Panc1 (cell line): Measurements from ENCODE around the gene HP. TPM values are rescaled to one million over a fixed set of nuclear protein-coding genes. Genes with fewer than 3 reads are reported as not detected.

Source experiments
- ATAC-seq: fragments of 200-7000 bp; cut with Tn5 transposase; 2 replicates; pipeline ENCODE4 v1.9.1; 2020; ENCODE audit warnings: mild to moderate bottlenecking, moderate library complexity
- BruUV-seq: library from RNA; stranded (reverse); fragments of 400-500 nt; replicated peaks from 2 replicates; lab custom pipeline; 2021; lab: Mats Ljungman, UMichigan
- CTCF ChIA-PET: fragments of 300-600 bp; sonication (Branson Sonifier 250); formaldehyde crosslinking; loops from one replicate; lab custom pipeline; 2022; ENCODE audit warnings: antibody characterized with exemption; lab: Charles Lee
- POLR2A ChIA-PET: fragments of 300-600 bp; sonication (Branson Sonifier 250); formaldehyde crosslinking; loops from one replicate; lab custom pipeline; 2022; ENCODE audit warnings: antibody characterized with exemption; lab: Charles Lee
- DNase-seq: peaks from one replicate; pipeline ENCODE4 v3.0.0-alpha.2; 2010; ENCODE audit warnings: low read depth, low spot score
- H3K27ac ChIP-seq: 2 replicates; pipeline ENCODE4 v1.5.1; 2011; ENCODE audit warnings: mild to moderate bottlenecking, low read length, inconsistent platforms
- H3K27me3 ChIP-seq: fragments of 200-500 bp; sonication (Bioruptor generic); 2 replicates; pipeline ENCODE4 v1.6.0; 2014; ENCODE audit warnings: low read length, inconsistent platforms; ENCODE audit not compliant: control insufficient read depth, insufficient read depth
- H3K36me3 ChIP-seq: fragments of 200-500 bp; sonication (Bioruptor generic); 2 replicates; pipeline ENCODE4 v1.5.1; 2014; ENCODE audit warnings: inconsistent platforms, mild to moderate bottlenecking, low read length, moderate library complexity; ENCODE audit not compliant: control insufficient read depth, insufficient read depth
- H3K4me1 ChIP-seq: 2 replicates; pipeline ENCODE4 v1.5.1; 2011; ENCODE audit warnings: inconsistent platforms, mild to moderate bottlenecking, low read length, moderate library complexity; ENCODE audit not compliant: control insufficient read depth, insufficient read depth
- H3K4me3 ChIP-seq, 2 experiments: 2 replicates each; pipeline ENCODE4 v1.5.1; 2011 to 2012; ENCODE audit warnings: low read depth in 2 of 2, low read length in 2 of 2, mild to moderate bottlenecking in 2 of 2, inconsistent platforms in 1 of 2, moderate library complexity in 1 of 2
- H3K9me3 ChIP-seq: fragments of 200-500 bp; sonication (Bioruptor generic); 2 replicates; pipeline ENCODE4 v1.5.1; 2014; ENCODE audit warnings: low read depth, mild to moderate bottlenecking, inconsistent platforms, low read length, moderate library complexity; ENCODE audit not compliant: control insufficient read depth, insufficient read depth
- POLR2AphosphoS5 ChIP-seq: IDR thresholded peaks from 2 replicates; pipeline ENCODE4 v1.6.1; 2012; ENCODE audit warnings: mild to moderate bottlenecking, low read depth, low read length, moderate library complexity
- SIN3A ChIP-seq: IDR thresholded peaks from 2 replicates; pipeline ENCODE4 v1.6.1; 2012; ENCODE audit warnings: low read depth, mild to moderate bottlenecking, low read length, moderate library complexity, borderline replicate concordance; ENCODE audit not compliant: insufficient read depth
- TCF7L2 ChIP-seq: IDR thresholded peaks from 2 replicates; pipeline ENCODE4 v1.6.1; 2011; ENCODE audit warnings: mild to moderate bottlenecking, low read depth, low read length, inconsistent platforms
- in situ Hi-C: cut with HindIII; loops from 2 replicates; pipeline ENCODE4 v1.10.0; 2016; ENCODE audit warnings: low sequenced_read_pairs, low pct_unique_long_range_greater_than_20kb
- intact Hi-C: fragments of 100-400 bp; cut with micrococcal nuclease; formaldehyde crosslinking; loops from one replicate; pipeline ENCODE4 v1.10.0; 2022; ENCODE audit not compliant: unreplicated experiment
- total RNA-seq: library from RNA; stranded (reverse); gene quantifications from one replicate; pipeline ENCODE4 v1.2.1, GENCODE V29; 2021; ENCODE audit not compliant: unreplicated experiment
- TF ChIP-seq, protein P1 (sequence below): fragments of 450-650 bp; IDR thresholded peaks from 2 replicates; pipeline ENCODE4 v1.5.1; 2017; ENCODE audit warnings: mild to moderate bottlenecking
- TF ChIP-seq, protein P2 (sequence below), 2 experiments: IDR thresholded peaks; 2 replicates each; pipeline ENCODE4 v1.6.1; 2011 to 2012; ENCODE audit warnings: low read depth in 2 of 2, control low read depth in 1 of 2, low read length in 1 of 2, mild to moderate bottlenecking in 1 of 2, moderate library complexity in 1 of 2; ENCODE audit not compliant: insufficient read depth in 1 of 2

Gene HP
- total RNA-seq, 1 experiment from 2014 or later = 7.0 TPM

DNA sequence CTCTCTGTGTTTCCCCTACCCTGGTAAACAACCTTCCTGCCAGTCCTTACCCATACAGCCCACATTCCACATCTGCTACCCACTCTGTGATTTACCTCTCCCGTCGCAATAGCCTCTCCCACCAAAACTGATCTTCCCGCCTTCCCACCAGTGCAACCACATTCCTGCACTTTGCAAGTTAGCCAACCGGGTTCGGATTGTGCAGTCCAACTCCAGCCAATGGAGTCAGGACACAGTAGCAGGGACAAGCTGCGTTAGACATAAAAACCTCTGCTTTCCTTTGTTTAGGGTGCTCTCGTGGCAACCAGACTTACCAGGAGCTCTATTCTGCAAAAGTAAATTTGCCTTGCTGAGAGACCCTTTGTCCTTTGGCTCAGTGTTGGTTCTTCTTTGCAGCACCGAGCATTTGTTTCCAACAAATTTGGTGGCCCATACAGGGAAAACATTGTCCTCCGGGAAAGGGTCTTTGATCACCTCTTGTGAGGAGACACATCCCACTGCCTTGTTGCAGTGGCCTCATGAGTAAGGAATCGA lies 10.1 kb downstream of the HP start:
- Histone ChIP-seq H3K4me1 (no peaks in the 10 kb centered on the region), H3K27ac (no peak overlapping the region), H3K9me3 (no peaks in the 10 kb centered on the region), H3K27me3 (no peaks in the 10 kb centered on the region), H3K36me3 (no peaks in the 10 kb centered on the region), H3K4me3 (no peak overlapping the region)
- ATAC-seq = no peak
- BruUV-seq = no TSS peak
- no peak for TF ChIP-seq SIN3A
- TF ChIP-seq POLR2AphosphoS5 = no peak
- TF ChIP-seq, protein P1, sequence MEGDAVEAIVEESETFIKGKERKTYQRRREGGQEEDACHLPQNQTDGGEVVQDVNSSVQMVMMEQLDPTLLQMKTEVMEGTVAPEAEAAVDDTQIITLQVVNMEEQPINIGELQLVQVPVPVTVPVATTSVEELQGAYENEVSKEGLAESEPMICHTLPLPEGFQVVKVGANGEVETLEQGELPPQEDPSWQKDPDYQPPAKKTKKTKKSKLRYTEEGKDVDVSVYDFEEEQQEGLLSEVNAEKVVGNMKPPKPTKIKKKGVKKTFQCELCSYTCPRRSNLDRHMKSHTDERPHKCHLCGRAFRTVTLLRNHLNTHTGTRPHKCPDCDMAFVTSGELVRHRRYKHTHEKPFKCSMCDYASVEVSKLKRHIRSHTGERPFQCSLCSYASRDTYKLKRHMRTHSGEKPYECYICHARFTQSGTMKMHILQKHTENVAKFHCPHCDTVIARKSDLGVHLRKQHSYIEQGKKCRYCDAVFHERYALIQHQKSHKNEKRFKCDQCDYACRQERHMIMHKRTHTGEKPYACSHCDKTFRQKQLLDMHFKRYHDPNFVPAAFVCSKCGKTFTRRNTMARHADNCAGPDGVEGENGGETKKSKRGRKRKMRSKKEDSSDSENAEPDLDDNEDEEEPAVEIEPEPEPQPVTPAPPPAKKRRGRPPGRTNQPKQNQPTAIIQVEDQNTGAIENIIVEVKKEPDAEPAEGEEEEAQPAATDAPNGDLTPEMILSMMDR = no peak
- TF ChIP-seq, protein P2, sequence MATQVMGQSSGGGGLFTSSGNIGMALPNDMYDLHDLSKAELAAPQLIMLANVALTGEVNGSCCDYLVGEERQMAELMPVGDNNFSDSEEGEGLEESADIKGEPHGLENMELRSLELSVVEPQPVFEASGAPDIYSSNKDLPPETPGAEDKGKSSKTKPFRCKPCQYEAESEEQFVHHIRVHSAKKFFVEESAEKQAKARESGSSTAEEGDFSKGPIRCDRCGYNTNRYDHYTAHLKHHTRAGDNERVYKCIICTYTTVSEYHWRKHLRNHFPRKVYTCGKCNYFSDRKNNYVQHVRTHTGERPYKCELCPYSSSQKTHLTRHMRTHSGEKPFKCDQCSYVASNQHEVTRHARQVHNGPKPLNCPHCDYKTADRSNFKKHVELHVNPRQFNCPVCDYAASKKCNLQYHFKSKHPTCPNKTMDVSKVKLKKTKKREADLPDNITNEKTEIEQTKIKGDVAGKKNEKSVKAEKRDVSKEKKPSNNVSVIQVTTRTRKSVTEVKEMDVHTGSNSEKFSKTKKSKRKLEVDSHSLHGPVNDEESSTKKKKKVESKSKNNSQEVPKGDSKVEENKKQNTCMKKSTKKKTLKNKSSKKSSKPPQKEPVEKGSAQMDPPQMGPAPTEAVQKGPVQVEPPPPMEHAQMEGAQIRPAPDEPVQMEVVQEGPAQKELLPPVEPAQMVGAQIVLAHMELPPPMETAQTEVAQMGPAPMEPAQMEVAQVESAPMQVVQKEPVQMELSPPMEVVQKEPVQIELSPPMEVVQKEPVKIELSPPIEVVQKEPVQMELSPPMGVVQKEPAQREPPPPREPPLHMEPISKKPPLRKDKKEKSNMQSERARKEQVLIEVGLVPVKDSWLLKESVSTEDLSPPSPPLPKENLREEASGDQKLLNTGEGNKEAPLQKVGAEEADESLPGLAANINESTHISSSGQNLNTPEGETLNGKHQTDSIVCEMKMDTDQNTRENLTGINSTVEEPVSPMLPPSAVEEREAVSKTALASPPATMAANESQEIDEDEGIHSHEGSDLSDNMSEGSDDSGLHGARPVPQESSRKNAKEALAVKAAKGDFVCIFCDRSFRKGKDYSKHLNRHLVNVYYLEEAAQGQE (IDR thresholded peaks at IDR 0.05; ENCODE audit: insufficient read depth in 1 of 2, low read depth in 2 of 2, low read length in 1 of 2) = no peak
- TF ChIP-seq TCF7L2 = no peak
- DNase-seq = no peak
- ChIA-PET POLR2A (no interaction called here), CTCF (interaction anchor here (0.6 kb wide), 1 partner anchor 108 kb away, joined by 11 read pairs; no protein-coding TSS in a partner anchor)
- intact Hi-C loops (no loop called here), in situ Hi-C loops (no loop called here)

DNA sequence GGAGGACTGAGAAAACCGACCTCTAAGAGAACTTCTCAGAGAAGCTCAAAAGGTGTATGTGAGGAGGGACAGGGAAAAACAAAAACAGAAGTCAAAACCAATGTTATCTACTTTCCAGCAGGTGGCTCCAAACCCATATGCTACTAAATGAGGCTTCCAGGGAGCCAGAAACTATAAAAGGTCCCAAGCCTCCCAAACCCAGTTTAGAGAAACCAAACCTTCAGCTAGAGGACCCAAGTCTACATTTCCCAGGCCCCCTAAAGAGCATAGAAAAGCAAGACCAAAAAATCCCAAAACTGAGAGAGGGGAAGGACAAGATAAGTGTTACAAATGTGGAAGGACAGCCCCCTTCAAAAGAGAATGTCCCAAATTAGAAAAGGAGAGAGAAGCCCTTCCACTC lies 12.4 kb downstream of the HP start:
- no peaks in the 10 kb centered on the region for H3K36me3 ChIP-seq
- intact Hi-C loops (loop anchor here (5.0 kb wide), 1 partner anchor 36 kb away; no protein-coding TSS in a partner anchor), in situ Hi-C loops (no loop called here)
- no peaks in the 10 kb centered on the region for H3K4me1 ChIP-seq
- H3K4me3 ChIP-seq = no peak overlapping the region
- ATAC-seq (peak; percentile 68), DNase-seq (peak; percentile 15)
- H3K27me3 ChIP-seq = no peaks in the 10 kb centered on the region
- no peaks in the 10 kb centered on the region for H3K9me3 ChIP-seq
- BruUV-seq = no TSS peak
- H3K27ac ChIP-seq = no peak overlapping the region
- TF ChIP-seq POLR2AphosphoS5 = no peak
- TF ChIP-seq, protein P1 = peak; percentile 73
- ChIA-PET POLR2A (no interaction called here), CTCF (interaction anchor here (0.5 kb wide), 1 partner anchor 993 kb away, joined by 10 read pairs; no protein-coding TSS in a partner anchor)
